ENCODE data around the gene NOL3. TPM values are rescaled to one million over a fixed set of nuclear protein-coding genes. Genes with fewer than 3 reads are reported as not detected.

Gene NOL3
- polyA plus RNA-seq, 1 donor = 5.8 TPM

DNA sequence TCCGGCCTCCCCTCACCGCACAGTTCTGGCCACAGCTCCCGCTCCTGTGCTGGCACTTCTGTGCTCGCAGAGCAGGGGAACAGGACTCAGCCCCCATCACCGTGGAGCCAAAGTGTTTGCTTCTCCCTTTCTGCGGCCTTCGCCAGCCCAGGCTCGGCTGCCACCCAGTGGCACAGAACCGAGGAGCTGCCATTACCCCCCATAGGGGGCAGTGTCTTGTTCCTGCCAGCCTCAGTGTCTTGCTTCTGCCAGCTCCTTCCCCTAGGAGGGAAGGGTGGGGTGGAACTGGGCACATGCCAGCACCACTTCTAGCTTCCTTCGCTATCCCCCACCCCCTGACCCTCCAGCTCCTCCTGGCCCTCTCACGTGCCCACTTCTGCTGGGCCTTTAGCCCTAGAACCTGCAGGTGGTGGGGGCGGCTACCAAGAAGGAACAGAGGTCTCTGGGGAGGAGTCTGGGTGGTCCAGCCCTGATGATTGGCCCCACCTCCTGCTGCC lies 27.9 kb downstream of the NOL3 start:
- DNase-seq = peak in 1 of 2 donors; percentile 63
- WGBS (ENCODE audit: insufficient coverage, low lambda C conversion rate) = no CpG with 5 or more reads among the region's 12 CpGs
- Histone ChIP-seq H3K4me1 (ENCODE audit: control insufficient read depth, insufficient read depth, low read length) (peaks cover 25% of the 10 kb centered on the region), H3K36me3 (ENCODE audit: control insufficient read depth, insufficient read depth, low read length) (peaks cover 71% of the 10 kb centered on the region), H3K9me3 (ENCODE audit: control insufficient read depth, low read depth, low read length) (no peaks in the 10 kb centered on the region), H3K4me3 (ENCODE audit: low read length) (no peak overlapping the region), H3K27me3 (ENCODE audit: control insufficient read depth, insufficient read depth, low read length) (no peaks in the 10 kb centered on the region), H3K27ac (ENCODE audit: low read length) (peak overlapping the region; percentile 99)

DNA sequence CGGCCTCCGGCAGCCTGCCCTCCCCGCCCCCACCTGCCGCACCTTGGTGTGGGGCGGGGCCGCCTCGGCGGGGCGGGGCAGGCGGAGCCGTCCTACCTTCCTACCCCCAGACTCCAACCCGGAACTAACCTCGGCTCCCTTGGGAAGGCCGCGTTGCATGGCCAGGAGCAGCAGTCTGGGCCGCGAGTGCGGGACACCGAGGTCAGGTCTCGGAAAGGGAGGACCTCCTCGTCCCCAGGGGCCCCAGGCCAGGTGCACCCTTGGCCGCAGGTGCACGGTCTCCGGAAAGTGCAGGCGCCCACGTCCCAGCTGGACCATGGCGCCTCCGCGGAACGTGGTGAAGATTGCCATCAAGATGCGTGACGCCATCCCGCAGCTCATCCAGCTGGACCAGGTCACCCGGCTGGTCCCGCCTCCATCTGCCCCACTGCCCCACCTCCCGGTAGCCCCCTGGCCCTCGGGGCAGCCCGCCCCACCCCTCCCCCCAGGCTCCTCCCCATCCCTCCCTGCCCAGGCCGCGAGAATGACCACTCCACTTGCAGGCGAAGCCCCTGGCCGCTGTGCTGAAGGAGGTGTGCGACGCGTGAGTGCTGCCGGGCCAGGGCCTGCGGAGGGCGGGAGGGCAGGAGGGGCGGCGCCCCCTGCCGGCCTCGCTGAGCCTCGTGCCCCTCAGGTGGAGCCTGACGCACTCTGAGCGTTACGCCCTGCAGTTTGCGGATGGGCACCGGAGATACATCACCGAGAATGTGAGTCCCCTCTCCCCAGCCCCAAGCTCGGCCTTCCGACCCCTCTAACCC lies 28.9 kb downstream of the NOL3 start, which contains the start of gene ELMO3:
ELMO3 (plus strand) TSS at position 121 of the 797 bp plus-strand sequence; CDS start at position 317, 196 bp downstream.
- H3K27me3 ChIP-seq (ENCODE audit: control insufficient read depth, insufficient read depth, low read length) = no peaks in the 10 kb centered on the region
- H3K4me1 ChIP-seq (ENCODE audit: control insufficient read depth, insufficient read depth, low read length) = peaks cover 20% of the 10 kb centered on the region
- peak within 1 kb of the TSS; percentile 96 for H3K4me3 ChIP-seq (ENCODE audit: low read length)
- DNase-seq = peak; percentile 83 to 91
- H3K36me3 ChIP-seq (ENCODE audit: control insufficient read depth, insufficient read depth, low read length) = peaks cover 73% of the 10 kb centered on the region
- H3K27ac ChIP-seq (ENCODE audit: low read length) = peak within 1 kb of the TSS; percentile 99
- no peaks in the 10 kb centered on the region for H3K9me3 ChIP-seq (ENCODE audit: control insufficient read depth, low read depth, low read length)
- no CpG with 5 or more reads among the region's 61 CpGs for whole genome bisulfite sequencing (ENCODE audit: insufficient coverage, low lambda C conversion rate)

GRCh38 chr16:67199808-67200198 lies 29.5 kb downstream of the NOL3 start:
- Histone ChIP-seq H3K27me3 (ENCODE audit: control insufficient read depth, insufficient read depth, low read length) (no peaks in the 10 kb centered on the region), H3K27ac (ENCODE audit: low read length) (peak overlapping the region; percentile 99), H3K4me1 (ENCODE audit: control insufficient read depth, insufficient read depth, low read length) (peaks cover 20% of the 10 kb centered on the region), H3K9me3 (ENCODE audit: control insufficient read depth, low read depth, low read length) (no peaks in the 10 kb centered on the region), H3K36me3 (ENCODE audit: control insufficient read depth, insufficient read depth, low read length) (peaks cover 70% of the 10 kb centered on the region), H3K4me3 (ENCODE audit: low read length) (peak overlapping the region; percentile 96)
- peak in 1 of 2 donors; percentile 56 for DNase-seq
- WGBS (ENCODE audit: insufficient coverage, low lambda C conversion rate) = 13% methylated on average over 3 of the region's 22 CpGs

DNA sequence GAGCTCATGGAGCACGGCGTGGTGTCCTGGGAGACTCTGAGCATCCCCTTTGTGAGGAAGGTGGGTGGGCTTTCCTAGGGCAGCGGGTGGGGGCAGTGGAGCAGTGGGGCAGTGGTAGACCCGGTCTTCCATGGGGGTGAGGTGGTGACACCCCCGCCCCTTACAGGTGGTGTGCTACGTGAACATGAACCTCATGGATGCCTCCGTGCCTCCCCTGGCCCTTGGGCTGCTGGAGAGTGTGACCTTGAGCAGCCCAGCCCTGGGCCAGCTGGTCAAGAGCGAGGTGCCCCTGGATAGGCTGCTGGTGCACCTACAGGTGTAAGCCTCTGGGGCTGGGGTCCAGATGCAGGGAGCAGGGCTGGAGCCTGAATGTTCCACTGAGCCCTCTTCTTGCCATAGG lies 30.2 kb downstream of the NOL3 start:
- Histone ChIP-seq H3K27ac (ENCODE audit: low read length) (no peak overlapping the region), H3K9me3 (ENCODE audit: control insufficient read depth, low read depth, low read length) (no peaks in the 10 kb centered on the region)
- WGBS (ENCODE audit: insufficient coverage, low lambda C conversion rate) = no CpG with 5 or more reads among the region's 8 CpGs

GRCh38 chr16:67201411-67202345 lies 31.3 kb downstream of the NOL3 start:
- H3K36me3 ChIP-seq (ENCODE audit: control insufficient read depth, insufficient read depth, low read length) = peaks cover 55% of the 10 kb centered on the region
- H3K27ac ChIP-seq (ENCODE audit: low read length) = no peak overlapping the region
- peaks cover 20% of the 10 kb centered on the region for H3K4me1 ChIP-seq (ENCODE audit: control insufficient read depth, insufficient read depth, low read length)
- no peak overlapping the region for H3K4me3 ChIP-seq (ENCODE audit: low read length)
- no peaks in the 10 kb centered on the region for H3K27me3 ChIP-seq (ENCODE audit: control insufficient read depth, insufficient read depth, low read length)
- whole genome bisulfite sequencing (ENCODE audit: insufficient coverage, low lambda C conversion rate) = no CpG with 5 or more reads among the region's 40 CpGs
- DNase-seq = no peak
- no peaks in the 10 kb centered on the region for H3K9me3 ChIP-seq (ENCODE audit: control insufficient read depth, low read depth, low read length)

More for the DNA sequence above, 30.2 kb downstream of the NOL3 start:
- H3K4me1 ChIP-seq (ENCODE audit: control insufficient read depth, insufficient read depth, low read length) = peaks cover 20% of the 10 kb centered on the region
- H3K36me3 ChIP-seq (ENCODE audit: control insufficient read depth, insufficient read depth, low read length) = peaks cover 63% of the 10 kb centered on the region
- DNase-seq = no peak
- no peak overlapping the region for H3K4me3 ChIP-seq (ENCODE audit: low read length)
- no peaks in the 10 kb centered on the region for H3K27me3 ChIP-seq (ENCODE audit: control insufficient read depth, insufficient read depth, low read length)

DNA sequence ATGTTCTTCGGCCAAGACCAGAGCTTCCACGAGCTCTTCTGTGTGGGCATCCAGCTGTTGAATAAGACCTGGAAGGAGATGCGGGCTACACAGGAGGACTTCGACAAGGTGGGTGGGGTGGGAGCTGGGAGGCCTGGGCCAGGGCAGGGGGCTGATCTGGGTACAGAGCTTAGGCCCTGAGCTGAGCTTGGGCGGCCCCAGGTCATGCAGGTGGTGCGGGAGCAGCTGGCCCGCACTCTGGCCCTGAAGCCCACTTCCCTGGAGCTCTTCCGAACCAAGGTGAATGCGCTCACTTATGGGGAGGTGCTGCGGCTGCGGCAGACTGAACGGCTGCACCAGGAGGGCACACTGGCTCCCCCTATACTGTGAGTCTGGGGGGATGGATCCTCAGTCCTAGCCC lies 32.1 kb downstream of the NOL3 start:
- Histone ChIP-seq H3K36me3 (ENCODE audit: control insufficient read depth, insufficient read depth, low read length) (peaks cover 48% of the 10 kb centered on the region), H3K9me3 (ENCODE audit: control insufficient read depth, low read depth, low read length) (no peaks in the 10 kb centered on the region)
- WGBS (ENCODE audit: insufficient coverage, low lambda C conversion rate) = no CpG with 5 or more reads among the region's 12 CpGs

DNA sequence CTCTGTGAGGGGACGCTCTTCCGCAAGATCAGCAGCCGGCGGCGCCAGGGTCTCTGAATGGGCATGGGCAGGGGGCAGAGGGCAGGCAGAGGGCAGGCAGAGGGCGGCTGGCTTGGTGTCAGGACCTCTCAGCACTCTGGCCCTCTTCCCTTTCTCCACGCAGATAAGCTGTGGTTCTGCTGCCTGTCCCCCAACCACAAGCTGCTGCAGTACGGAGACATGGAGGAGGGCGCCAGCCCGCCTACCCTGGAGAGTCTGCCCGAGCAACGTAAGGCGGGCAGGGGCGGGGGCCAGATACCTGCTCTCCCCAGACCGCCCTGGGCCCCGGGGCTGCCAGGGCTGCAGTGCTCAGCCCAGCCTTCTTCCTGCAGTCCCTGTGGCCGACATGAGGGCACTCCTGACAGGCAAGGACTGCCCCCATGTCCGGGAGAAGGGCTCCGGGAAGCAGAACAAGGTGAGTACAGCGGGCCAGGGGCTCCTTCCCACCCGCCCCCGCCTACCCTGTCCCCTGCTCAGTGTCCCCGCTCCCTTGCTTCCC lies 32.7 kb downstream of the NOL3 start:
- no peak for DNase-seq
- Histone ChIP-seq H3K9me3 (ENCODE audit: control insufficient read depth, low read depth, low read length) (no peaks in the 10 kb centered on the region), H3K36me3 (ENCODE audit: control insufficient read depth, insufficient read depth, low read length) (peaks cover 42% of the 10 kb centered on the region), H3K27me3 (ENCODE audit: control insufficient read depth, insufficient read depth, low read length) (no peaks in the 10 kb centered on the region), H3K4me1 (ENCODE audit: control insufficient read depth, insufficient read depth, low read length) (peaks cover 12% of the 10 kb centered on the region), H3K4me3 (ENCODE audit: low read length) (no peak overlapping the region), H3K27ac (ENCODE audit: low read length) (no peak overlapping the region)
- WGBS (ENCODE audit: insufficient coverage, low lambda C conversion rate) = no CpG with 5 or more reads among the region's 23 CpGs

More for the DNA sequence above, 32.1 kb downstream of the NOL3 start:
- H3K27ac ChIP-seq (ENCODE audit: low read length) = no peak overlapping the region
- DNase-seq = no peak
- H3K4me1 ChIP-seq (ENCODE audit: control insufficient read depth, insufficient read depth, low read length) = peaks cover 18% of the 10 kb centered on the region
- H3K4me3 ChIP-seq (ENCODE audit: low read length) = no peak overlapping the region
- H3K27me3 ChIP-seq (ENCODE audit: control insufficient read depth, insufficient read depth, low read length) = no peaks in the 10 kb centered on the region

DNA sequence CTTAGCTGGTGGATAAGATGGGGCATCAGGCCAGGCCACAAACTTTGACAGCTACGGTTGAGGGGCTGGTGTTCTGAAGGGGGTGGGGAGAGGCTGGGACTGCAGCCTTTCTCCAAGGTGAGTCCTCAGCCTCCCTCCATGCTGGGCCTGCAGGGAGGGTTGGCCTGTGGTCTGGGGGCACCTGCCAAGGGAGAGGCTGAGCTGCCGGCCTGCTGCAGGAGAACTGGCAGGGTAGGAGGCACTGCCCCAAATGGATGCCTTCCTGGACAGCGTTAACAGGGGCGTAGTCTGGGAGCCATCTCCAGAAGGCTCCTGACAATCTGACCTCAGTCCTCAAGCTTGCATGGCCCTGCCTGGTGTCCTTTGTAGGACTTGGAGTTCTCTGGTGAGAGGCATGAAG lies 33.7 kb downstream of the NOL3 start:
- H3K36me3 ChIP-seq (ENCODE audit: control insufficient read depth, insufficient read depth, low read length) = peaks cover 39% of the 10 kb centered on the region

GRCh38 chr16:67206129-67206837 lies 35.9 kb downstream of the NOL3 start:
- DNase-seq = no peak
- no peaks in the 10 kb centered on the region for H3K4me1 ChIP-seq (ENCODE audit: control insufficient read depth, insufficient read depth, low read length)
- H3K27ac ChIP-seq (ENCODE audit: low read length) = no peak overlapping the region
- WGBS (ENCODE audit: insufficient coverage, low lambda C conversion rate) = no CpG with 5 or more reads among the region's 8 CpGs
- no peaks in the 10 kb centered on the region for H3K9me3 ChIP-seq (ENCODE audit: control insufficient read depth, low read depth, low read length)
- H3K36me3 ChIP-seq (ENCODE audit: control insufficient read depth, insufficient read depth, low read length) = peaks cover 34% of the 10 kb centered on the region
- no peaks in the 10 kb centered on the region for H3K27me3 ChIP-seq (ENCODE audit: control insufficient read depth, insufficient read depth, low read length)
- H3K4me3 ChIP-seq (ENCODE audit: low read length) = no peak overlapping the region

More for the DNA sequence above, 33.7 kb downstream of the NOL3 start:
- DNase-seq = no peak
- no peaks in the 10 kb centered on the region for H3K9me3 ChIP-seq (ENCODE audit: control insufficient read depth, low read depth, low read length)
- no peak overlapping the region for H3K27ac ChIP-seq (ENCODE audit: low read length)
- H3K27me3 ChIP-seq (ENCODE audit: control insufficient read depth, insufficient read depth, low read length) = no peaks in the 10 kb centered on the region
- no CpG with 5 or more reads among the region's 4 CpGs for WGBS (ENCODE audit: insufficient coverage, low lambda C conversion rate)
- peaks cover 6% of the 10 kb centered on the region for H3K4me1 ChIP-seq (ENCODE audit: control insufficient read depth, insufficient read depth, low read length)
- no peak overlapping the region for H3K4me3 ChIP-seq (ENCODE audit: low read length)

Data from large intestine (tissue), 3 donors.